ENCODE measurements around the gene MYO16.

Gene MYO16

GRCh38 chr13:108828086-108828815, 198.8 kb downstream of the MYO16 start:
- H3K36me3 Mint-ChIP-seq, result no peaks in the 10 kb centered on the region
- H3K27ac Mint-ChIP-seq, result no peak overlapping the region
- no peaks in the 10 kb centered on the region for H3K27me3 Mint-ChIP-seq
- H3K9me3 Mint-ChIP-seq, result peaks cover 5% of the 10 kb centered on the region
- no peak for DNase-seq
- H3K4me3 Mint-ChIP-seq, result no peak overlapping the region
- H3K4me1 Mint-ChIP-seq, result no peaks in the 10 kb centered on the region
- CTCF ChIA-PET, result no interaction called here

DNA sequence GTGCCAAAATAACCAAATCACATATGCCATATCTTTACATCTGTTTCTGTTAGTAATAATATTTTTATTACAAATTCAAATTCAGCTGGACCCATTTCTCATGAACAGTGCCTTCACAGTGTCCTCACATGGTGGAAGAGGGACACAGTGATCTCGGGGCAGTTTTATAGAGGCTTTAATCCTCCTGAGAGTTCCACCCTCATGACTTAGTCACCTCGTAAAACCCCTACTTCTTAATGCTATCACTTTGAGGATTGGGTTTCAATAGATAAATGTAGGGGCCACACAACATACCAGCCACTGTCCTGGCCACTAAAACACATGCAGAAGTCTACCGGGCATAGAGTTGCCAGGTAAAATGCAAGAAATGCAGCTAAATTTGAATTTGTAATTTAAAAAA, 201.5 kb downstream of the MYO16 start:
- CTCF ChIA-PET, result no interaction called here
- no peaks in the 10 kb centered on the region for H3K4me1 Mint-ChIP-seq
- no peaks in the 10 kb centered on the region for H3K27me3 Mint-ChIP-seq

DNA sequence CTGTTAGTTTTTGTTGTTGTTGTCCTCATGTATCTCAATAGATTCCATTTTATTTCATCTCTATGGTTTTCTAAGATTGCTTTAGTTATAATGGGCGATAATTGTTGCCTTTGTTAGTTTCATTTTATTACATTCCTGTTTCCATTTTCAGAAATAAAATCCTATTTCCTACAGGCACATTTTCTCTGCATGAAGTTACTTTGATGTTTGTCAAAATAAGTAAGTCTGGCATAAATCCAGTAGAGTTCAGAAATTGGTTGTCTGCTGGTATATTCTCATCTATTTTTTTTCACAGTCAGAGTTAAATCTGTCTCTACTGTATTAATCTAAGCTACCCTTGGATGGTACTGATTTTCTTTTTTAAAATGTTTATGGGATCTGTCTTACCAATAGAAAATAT, 204.1 kb downstream of the MYO16 start:
- Mint-ChIP-seq H3K27me3 (no peaks in the 10 kb centered on the region), H3K9me3 (peaks cover 2% of the 10 kb centered on the region), H3K4me3 (no peak overlapping the region), H3K36me3 (no peaks in the 10 kb centered on the region), H3K4me1 (no peaks in the 10 kb centered on the region), H3K27ac (no peak overlapping the region)
- no peak for DNase-seq
- CTCF ChIA-PET, result interaction anchor here (0.6 kb wide), 1 partner anchor 237 kb away, joined by 3 read pairs; no protein-coding TSS in a partner anchor

More for the DNA sequence above, 201.5 kb downstream of the MYO16 start:
- H3K4me3 Mint-ChIP-seq, result no peak overlapping the region
- peaks cover 5% of the 10 kb centered on the region for H3K9me3 Mint-ChIP-seq
- H3K27ac Mint-ChIP-seq, result no peak overlapping the region
- DNase-seq, result no peak
- no peaks in the 10 kb centered on the region for H3K36me3 Mint-ChIP-seq

- no peak overlapping the region for H3K27ac Mint-ChIP-seq
- H3K27me3 Mint-ChIP-seq, result no peaks in the 10 kb centered on the region
- CTCF ChIA-PET, result interaction anchor here (0.6 kb wide), 1 partner anchor 238 kb away, joined by 3 read pairs; no protein-coding TSS in a partner anchor
- no peak overlapping the region for H3K4me3 Mint-ChIP-seq
- no peaks in the 10 kb centered on the region for H3K9me3 Mint-ChIP-seq
- DNase-seq, result no peak
- H3K4me1 Mint-ChIP-seq, result no peaks in the 10 kb centered on the region
- no peaks in the 10 kb centered on the region for H3K36me3 Mint-ChIP-seq
Observed at GRCh38 chr13:108834193-108834592, 204.8 kb downstream of the MYO16 start.

GRCh38 chr13:108835083-108835482, 205.7 kb downstream of the MYO16 start:
- Mint-ChIP-seq H3K27ac (no peak overlapping the region), H3K27me3 (no peaks in the 10 kb centered on the region), H3K36me3 (no peaks in the 10 kb centered on the region), H3K4me3 (no peak overlapping the region), H3K9me3 (no peaks in the 10 kb centered on the region), H3K4me1 (no peaks in the 10 kb centered on the region)
- no peak for DNase-seq
- CTCF ChIA-PET, result no interaction called here

GRCh38 chr13:108850691-108851090, 221.3 kb downstream of the MYO16 start:
- Mint-ChIP-seq H3K27me3 (peaks cover 5% of the 10 kb centered on the region), H3K27ac (no peak overlapping the region), H3K9me3 (no peaks in the 10 kb centered on the region), H3K4me1 (no peaks in the 10 kb centered on the region), H3K36me3 (no peaks in the 10 kb centered on the region), H3K4me3 (no peak overlapping the region)
- CTCF ChIA-PET, result no interaction called here
- no peak for DNase-seq

DNA sequence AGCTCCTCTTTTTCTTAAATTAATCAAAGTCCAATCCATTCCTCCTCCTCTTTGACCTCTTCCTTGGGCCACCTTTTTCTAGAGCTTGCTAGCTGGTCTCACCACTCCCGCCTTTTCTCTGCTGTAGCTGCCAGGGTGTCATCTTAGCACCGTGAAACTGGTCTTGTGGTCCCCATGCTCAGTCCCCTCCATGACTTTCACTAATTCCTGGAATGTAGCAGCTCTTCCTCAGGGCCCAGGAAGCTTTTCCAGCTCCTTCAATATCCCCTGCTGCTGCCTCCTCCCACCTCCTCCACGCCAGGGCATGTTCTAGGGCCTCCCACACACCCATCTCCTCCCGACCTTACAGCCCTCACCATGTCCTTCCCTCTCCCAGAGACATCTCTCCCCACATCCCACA, 222.2 kb downstream of the MYO16 start:
- Mint-ChIP-seq H3K9me3 (no peaks in the 10 kb centered on the region), H3K36me3 (no peaks in the 10 kb centered on the region), H3K27me3 (peaks cover 5% of the 10 kb centered on the region), H3K4me1 (no peaks in the 10 kb centered on the region), H3K27ac (no peak overlapping the region), H3K4me3 (no peak overlapping the region)
- CTCF ChIA-PET, result no interaction called here
- no peak for DNase-seq

GRCh38 chr13:108853031-108853430, 223.6 kb downstream of the MYO16 start:
- CTCF ChIA-PET, result no interaction called here
- no peak for DNase-seq
- H3K27ac Mint-ChIP-seq, result no peak overlapping the region
- H3K9me3 Mint-ChIP-seq, result no peaks in the 10 kb centered on the region
- no peak overlapping the region for H3K4me3 Mint-ChIP-seq
- no peaks in the 10 kb centered on the region for H3K4me1 Mint-ChIP-seq
- no peaks in the 10 kb centered on the region for H3K36me3 Mint-ChIP-seq
- peaks cover 5% of the 10 kb centered on the region for H3K27me3 Mint-ChIP-seq

DNA sequence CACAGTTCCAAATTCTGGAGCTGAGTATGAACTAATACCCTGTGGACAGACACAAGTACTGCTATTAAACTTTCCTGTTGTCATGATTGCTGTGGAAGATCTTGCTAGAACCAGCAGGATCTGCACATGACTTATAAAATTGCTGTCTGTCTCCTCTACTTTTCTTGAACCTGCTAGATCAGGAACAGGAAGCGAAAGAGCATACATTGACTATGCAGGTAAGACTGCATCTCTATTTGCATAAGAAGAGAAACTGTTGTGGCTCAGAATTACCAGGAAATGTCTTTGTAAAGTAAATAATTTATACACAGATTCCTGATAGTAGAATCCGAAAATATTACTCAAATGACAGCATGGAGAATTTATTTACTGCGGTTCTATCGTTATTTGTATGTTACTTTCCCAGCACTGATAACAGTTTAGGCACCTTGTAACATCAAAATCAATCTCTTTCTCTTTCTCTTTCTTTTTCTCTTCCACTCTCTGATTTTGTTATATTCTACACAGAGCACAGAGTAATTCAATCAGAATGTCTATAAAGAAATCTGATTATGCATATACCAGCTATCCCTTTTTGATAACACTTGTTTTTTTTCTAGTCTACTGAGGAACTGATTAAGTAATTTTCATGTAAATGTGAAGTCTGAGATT, 226.5 kb downstream of the MYO16 start:
- Mint-ChIP-seq H3K9me3 (no peaks in the 10 kb centered on the region), H3K27me3 (peaks cover 5% of the 10 kb centered on the region), H3K27ac (no peak overlapping the region), H3K36me3 (no peaks in the 10 kb centered on the region), H3K4me3 (no peak overlapping the region), H3K4me1 (no peaks in the 10 kb centered on the region)
- CTCF ChIA-PET, result no interaction called here
- no peak for DNase-seq

DNA sequence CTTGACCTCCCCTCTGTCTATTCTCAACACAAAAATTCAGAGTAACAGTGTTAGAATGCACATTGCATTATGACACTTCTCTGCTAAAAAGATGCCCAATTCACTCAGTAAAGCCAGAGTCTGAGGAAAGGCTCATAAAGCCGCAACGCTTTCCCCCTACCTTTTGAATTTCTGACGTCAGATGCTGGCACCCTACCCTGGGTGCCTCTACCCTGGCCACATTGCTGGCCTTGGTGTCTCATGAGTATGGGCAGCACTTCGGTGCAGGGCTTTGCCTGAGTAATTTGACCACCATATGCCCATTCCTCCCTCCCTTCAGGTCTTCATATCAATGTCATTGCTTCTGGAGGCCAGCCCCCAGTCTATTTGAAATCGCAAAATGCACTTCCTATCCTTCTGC, 229.3 kb downstream of the MYO16 start:
- DNase-seq, result no peak
- Mint-ChIP-seq H3K4me3 (no peak overlapping the region), H3K4me1 (no peaks in the 10 kb centered on the region), H3K36me3 (no peaks in the 10 kb centered on the region), H3K27me3 (no peaks in the 10 kb centered on the region), H3K27ac (no peak overlapping the region), H3K9me3 (no peaks in the 10 kb centered on the region)
- CTCF ChIA-PET, result no interaction called here

GRCh38 chr13:108859197-108860012, 230.0 kb downstream of the MYO16 start:
- no peak for DNase-seq
- Mint-ChIP-seq H3K9me3 (no peaks in the 10 kb centered on the region), H3K27ac (no peak overlapping the region), H3K4me3 (no peak overlapping the region), H3K36me3 (no peaks in the 10 kb centered on the region), H3K4me1 (no peaks in the 10 kb centered on the region), H3K27me3 (no peaks in the 10 kb centered on the region)
- CTCF ChIA-PET, result no interaction called here

GRCh38 chr13:108860418-108860817, 231.0 kb downstream of the MYO16 start:
- Mint-ChIP-seq H3K27ac (no peak overlapping the region), H3K36me3 (no peaks in the 10 kb centered on the region), H3K9me3 (no peaks in the 10 kb centered on the region), H3K4me3 (no peak overlapping the region), H3K4me1 (no peaks in the 10 kb centered on the region), H3K27me3 (no peaks in the 10 kb centered on the region)
- CTCF ChIA-PET, result no interaction called here
- DNase-seq, result no peak

DNA sequence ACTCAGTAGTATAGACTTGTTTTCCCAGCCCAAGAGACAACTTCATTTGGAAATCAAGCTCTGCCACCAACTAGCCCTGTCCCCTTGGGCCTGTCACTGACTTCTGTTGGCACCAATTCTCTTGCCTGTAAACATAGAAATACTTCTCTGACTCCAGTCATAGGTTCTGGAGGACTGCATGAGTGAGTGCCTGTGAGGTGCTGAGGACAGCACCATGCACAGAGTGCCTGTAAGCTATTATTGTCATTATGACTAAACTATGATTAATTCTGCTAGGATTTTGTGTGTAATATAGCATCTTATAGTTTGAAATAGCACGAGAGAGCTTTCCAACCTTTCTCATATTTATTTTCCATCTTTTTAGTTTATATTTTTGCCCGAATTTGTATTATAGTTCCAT, 247.9 kb downstream of the MYO16 start:
- DNase-seq, result no peak
- no peaks in the 10 kb centered on the region for H3K4me1 Mint-ChIP-seq
- no peaks in the 10 kb centered on the region for H3K9me3 Mint-ChIP-seq
- no peak overlapping the region for H3K27ac Mint-ChIP-seq
- H3K4me3 Mint-ChIP-seq, result no peak overlapping the region
- CTCF ChIA-PET, result no interaction called here
- H3K36me3 Mint-ChIP-seq, result no peaks in the 10 kb centered on the region
- no peaks in the 10 kb centered on the region for H3K27me3 Mint-ChIP-seq

DNA sequence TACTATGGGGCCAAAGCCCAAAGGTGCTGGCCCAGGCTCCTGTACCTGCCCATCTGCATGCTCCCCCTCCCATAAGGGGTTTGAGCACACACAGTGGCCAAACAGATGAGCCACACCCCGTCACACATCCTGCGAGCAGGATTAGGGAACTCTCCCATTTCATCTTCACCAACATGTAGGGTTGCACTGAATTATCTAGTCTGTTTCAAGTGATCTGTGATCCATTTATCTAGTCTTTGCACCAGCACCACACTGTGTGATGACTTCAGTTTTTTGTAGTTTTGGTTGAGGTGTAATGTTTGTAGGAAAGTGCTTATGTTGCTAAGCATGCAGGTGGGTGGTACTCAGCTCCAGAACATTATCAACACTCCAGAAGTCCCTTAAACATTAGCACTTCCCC, 249.3 kb downstream of the MYO16 start:
- no peaks in the 10 kb centered on the region for H3K4me1 Mint-ChIP-seq
- no peak overlapping the region for H3K27ac Mint-ChIP-seq
- H3K27me3 Mint-ChIP-seq, result no peaks in the 10 kb centered on the region
- CTCF ChIA-PET, result no interaction called here
- no peak overlapping the region for H3K4me3 Mint-ChIP-seq
- no peak for DNase-seq
- H3K36me3 Mint-ChIP-seq, result no peaks in the 10 kb centered on the region
- H3K9me3 Mint-ChIP-seq, result no peaks in the 10 kb centered on the region

Measured in activated naive CD4-positive, alpha-beta T cell treated with anti-CD3 and anti-CD28 coated beads, Interleukin-2, amount 10 ng/mL, durations not matched to agents 7 days and 5 days (primary cell).